BJ (cell line): ENCODE results near the gene RTL10. TPM values are rescaled to one million over a fixed set of nuclear protein-coding genes. Genes with fewer than 3 reads are reported as not detected.

Experiments
- CTCF ChIA-PET: fragments of 350-600 bp; formaldehyde crosslinking; extraction: SDS; loops from one replicate; lab custom pipeline; 2021; ENCODE audit warnings: antibody characterized with exemption, inconsistent platforms; lab: Yijun Ruan, JAX
- POLR2A ChIA-PET: fragments of 300-600 bp; sonication (Branson Sonifier 250); formaldehyde crosslinking; extraction: SDS; loops from one replicate; lab custom pipeline; 2021; ENCODE audit warnings: antibody characterized with exemption; lab: Charles Lee
- DNase-seq: peaks from one replicate; pipeline ENCODE4 v3.0.0-alpha.2; 2011; ENCODE audit warnings: low read depth
- H3K27me3 ChIP-seq: 2 replicates; pipeline ENCODE4 v1.6.0; 2011; ENCODE audit warnings: low read length; ENCODE audit not compliant: control insufficient read depth, insufficient read depth
- H3K36me3 ChIP-seq: 2 replicates; pipeline ENCODE4 v1.5.1; 2011; ENCODE audit warnings: low read length; ENCODE audit not compliant: control insufficient read depth, insufficient read depth
- H3K4me3 ChIP-seq: 2 replicates; pipeline ENCODE4 v1.5.1; 2011; ENCODE audit warnings: low read depth, mild to moderate bottlenecking, control low read depth, low read length
- polyA plus RNA-seq: library from polyadenylated mRNA; depleted of rRNA; stranded (reverse); fragments of >200 nt; gene quantifications from 2 replicates; pipeline ENCODE4 v1.2.3, GENCODE V29; 2011
- TF ChIP-seq, protein P1 (sequence below): IDR thresholded peaks from 2 replicates; pipeline ENCODE4 v1.5.1; 2011; ENCODE audit warnings: low read depth, mild to moderate bottlenecking, control low read depth, inconsistent platforms, low read length, moderate library complexity; ENCODE audit not compliant: insufficient read depth

Gene RTL10
- polyA plus RNA-seq, 1 experiment = 18.9 TPM

DNA sequence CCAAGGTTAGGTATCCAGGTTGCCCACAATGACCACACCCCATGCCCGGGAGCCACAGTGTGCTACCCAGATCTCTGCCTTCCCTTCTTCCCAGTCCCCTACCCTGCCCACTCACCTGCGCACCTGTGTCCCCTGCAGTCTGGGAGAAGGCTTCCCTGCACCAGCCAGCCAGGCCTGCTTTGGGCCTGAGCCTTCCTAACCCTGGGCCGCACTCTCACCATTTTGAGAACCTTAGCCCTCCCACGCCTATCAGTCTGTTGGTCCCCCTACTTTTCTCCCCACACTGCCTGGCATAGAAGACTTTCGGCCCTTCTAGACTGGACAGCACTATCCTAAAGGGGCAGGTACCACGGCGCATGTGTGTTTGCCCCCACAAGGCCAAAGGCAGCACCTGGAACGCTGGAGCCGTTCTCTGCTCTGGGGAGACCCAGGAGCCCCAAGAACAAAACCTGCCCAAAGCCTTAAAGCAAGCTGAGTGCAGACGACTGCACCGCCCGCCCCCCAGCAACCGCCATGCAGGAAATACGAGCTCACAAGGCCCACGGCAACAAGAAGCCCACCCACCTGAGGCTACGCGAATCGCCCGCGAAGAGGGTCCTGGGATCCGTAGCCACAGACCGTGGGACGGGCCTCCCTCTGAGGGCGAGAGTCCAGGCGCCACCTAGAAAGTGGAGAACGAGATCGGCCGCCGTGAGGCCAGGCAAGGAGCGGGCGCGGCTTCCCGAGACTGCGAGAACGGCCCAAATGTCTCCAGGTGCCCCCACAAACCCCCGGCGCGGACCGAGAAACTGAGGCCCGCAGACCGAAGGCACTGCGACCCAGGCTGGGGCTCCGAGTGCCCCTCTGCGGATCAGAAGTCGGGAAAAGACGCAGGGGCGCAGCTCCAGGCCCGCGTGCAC lies 546 bp downstream of the RTL10 start:
- POLR2A ChIA-PET = interaction anchor here (0.6 kb wide), 1 partner anchor 55 kb away, joined by 3 read pairs; no protein-coding TSS in a partner anchor
- TF ChIP-seq, protein P1, sequence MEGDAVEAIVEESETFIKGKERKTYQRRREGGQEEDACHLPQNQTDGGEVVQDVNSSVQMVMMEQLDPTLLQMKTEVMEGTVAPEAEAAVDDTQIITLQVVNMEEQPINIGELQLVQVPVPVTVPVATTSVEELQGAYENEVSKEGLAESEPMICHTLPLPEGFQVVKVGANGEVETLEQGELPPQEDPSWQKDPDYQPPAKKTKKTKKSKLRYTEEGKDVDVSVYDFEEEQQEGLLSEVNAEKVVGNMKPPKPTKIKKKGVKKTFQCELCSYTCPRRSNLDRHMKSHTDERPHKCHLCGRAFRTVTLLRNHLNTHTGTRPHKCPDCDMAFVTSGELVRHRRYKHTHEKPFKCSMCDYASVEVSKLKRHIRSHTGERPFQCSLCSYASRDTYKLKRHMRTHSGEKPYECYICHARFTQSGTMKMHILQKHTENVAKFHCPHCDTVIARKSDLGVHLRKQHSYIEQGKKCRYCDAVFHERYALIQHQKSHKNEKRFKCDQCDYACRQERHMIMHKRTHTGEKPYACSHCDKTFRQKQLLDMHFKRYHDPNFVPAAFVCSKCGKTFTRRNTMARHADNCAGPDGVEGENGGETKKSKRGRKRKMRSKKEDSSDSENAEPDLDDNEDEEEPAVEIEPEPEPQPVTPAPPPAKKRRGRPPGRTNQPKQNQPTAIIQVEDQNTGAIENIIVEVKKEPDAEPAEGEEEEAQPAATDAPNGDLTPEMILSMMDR = no peak
- DNase-seq = no peak
- CTCF ChIA-PET = interaction anchor here (0.6 to 3.0 kb wide), 3 partner anchors 96 to 458 kb away, joined by 3 to 14 read pairs (median 5); no protein-coding TSS in a partner anchor
- H3K27me3 ChIP-seq = no peaks in the 10 kb centered on the region
- peak overlapping the region; percentile 81 for H3K4me3 ChIP-seq
- H3K36me3 ChIP-seq = peaks cover 21% of the 10 kb centered on the region

DNA sequence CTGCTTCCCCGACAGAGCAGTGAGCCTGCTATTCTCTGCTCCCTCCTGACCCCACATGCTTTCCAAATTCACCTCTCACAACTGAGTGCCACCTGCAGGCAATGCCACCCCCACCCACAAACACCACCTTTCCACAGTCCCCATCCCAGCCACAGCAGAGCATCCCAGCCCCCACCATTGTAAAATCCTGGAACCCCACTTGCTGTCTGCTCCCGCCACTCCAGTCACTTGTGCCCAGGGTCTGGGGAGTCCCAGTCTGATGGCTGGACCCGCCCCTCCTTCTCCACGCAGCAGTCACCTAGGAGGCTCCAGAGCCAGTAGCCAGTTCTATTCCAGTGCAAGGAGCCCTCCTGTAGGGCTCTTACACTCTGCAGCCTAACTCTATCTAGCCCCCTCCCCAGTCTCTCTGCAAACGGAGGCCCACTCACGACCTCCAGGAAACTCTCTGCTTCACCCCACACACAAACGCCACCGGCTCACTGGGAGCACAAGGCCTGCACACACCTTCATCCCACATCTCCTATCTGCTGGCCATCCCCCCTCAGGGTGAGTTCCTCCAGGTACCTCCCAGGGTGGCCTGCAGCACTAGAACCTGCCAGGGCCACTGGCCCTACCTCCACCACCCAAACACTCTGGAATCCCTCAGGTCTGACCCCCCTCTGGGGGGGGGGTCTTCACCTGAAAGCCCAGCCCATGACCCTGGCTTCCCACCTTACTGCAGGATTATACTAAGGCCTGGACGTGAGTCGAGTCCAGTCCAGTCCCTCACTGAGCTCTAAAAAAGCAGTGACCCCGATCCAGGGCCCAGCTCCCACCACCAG lies 1.4 kb downstream of the RTL10 start:
- TF ChIP-seq, protein P1 = no peak
- ChIA-PET CTCF (interaction anchor here (0.6 to 3.0 kb wide), 2 partner anchors 122 to 457 kb away, joined by 3 to 14 read pairs; no protein-coding TSS in a partner anchor), POLR2A (no interaction called here)
- H3K27me3 ChIP-seq = no peaks in the 10 kb centered on the region
- H3K36me3 ChIP-seq = peaks cover 21% of the 10 kb centered on the region
- no peak for DNase-seq
- H3K4me3 ChIP-seq = peak overlapping the region; percentile 81

DNA sequence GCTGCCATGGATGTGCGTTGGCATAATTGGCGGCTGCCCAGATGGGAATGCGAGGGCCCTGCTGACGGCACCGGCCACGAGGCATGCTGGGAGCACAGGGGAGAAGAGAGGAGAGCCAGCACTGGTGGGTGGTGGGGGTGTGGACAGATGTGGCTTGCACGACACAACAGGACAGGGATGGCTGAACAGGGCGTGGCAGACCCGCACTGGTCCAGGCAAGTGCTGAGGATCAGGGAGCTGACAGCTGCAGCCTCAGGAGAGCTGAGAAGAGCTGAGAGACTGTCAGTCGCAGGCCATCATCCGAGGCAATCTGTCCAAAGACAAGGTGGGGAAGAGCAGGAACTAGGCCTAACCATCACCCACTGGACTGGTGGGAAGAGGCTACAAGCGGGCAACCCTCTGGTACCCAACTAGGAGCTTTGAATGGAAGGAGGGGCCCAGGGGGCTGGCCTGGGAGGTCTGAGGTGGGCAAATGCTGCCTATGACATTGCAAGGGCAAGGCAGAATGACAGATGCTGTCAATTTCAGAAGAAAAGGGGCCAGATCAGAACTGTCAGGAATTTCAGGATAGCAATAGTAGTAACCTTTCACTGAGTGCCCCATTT lies 2.4 kb downstream of the RTL10 start:
- Histone ChIP-seq H3K27me3 (no peaks in the 10 kb centered on the region), H3K36me3 (peaks cover 22% of the 10 kb centered on the region), H3K4me3 (no peak overlapping the region; the same call in 1 of the 2 replicates)
- POLR2A ChIA-PET = interaction anchor here (0.6 kb wide), 1 partner anchor 163 kb away, joined by 3 read pairs; no protein-coding TSS in a partner anchor
- CTCF ChIA-PET = interaction anchor here (1.5 kb wide), 1 partner anchor 122 kb away, joined by 5 read pairs; no protein-coding TSS in a partner anchor
- DNase-seq = no peak
- TF ChIP-seq, protein P1 = no peak

DNA sequence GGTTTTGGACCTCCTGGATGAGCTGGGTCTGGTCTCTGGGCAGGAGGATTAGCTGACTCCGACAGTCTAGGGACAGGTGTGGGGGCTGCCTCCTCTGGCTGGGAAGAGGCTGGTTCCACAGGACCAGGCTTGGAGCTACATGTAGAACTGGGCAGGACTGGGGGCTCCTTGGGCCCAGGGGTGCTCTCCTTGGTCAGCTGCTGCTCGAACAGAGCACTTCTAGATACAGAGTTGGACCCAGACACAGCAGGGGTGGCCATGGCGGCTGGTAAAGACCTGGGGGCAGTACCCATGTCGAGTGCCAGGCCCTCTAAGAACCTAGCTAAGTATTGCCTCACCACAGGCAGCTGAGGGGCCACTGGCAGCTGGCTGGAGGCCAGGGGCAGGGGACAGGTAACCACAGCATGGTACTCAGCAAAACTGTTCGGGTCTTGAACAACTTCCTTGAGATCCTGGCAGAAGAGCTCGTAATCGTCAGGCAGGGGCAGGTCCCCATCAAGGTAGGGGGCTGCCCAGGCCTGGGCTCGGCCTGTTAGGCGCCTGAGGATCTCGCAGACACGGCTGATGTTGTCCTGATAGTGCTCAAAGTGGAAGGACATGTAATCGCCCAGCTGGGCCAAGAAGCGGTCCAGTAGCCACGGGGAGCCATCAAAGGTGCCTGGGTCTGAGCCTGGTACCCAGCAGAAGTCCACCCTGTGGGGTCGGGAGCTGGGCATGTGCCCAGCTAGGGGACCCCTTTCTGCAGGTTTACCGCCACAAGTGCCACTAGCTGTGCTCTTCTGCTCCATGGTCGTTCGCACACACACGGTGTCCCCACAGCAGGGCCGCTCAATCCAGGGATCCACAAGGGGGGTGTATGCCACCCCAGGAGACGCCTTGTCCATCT lies 3.1 kb downstream of the RTL10 start:
- no peak for DNase-seq
- TF ChIP-seq, protein P1 = no peak
- Histone ChIP-seq H3K36me3 (peaks cover 25% of the 10 kb centered on the region), H3K4me3 (no peak overlapping the region), H3K27me3 (no peaks in the 10 kb centered on the region)
- CTCF ChIA-PET = interaction anchor here (1.5 kb wide), 1 partner anchor 121 kb away, joined by 5 read pairs; no protein-coding TSS in a partner anchor
- POLR2A ChIA-PET = interaction anchor here (0.6 kb wide), 1 partner anchor 163 kb away, joined by 3 read pairs; no protein-coding TSS in a partner anchor
